Measurements from ENCODE around the gene OR2A5.
"Not testable (repeated sequence)": the region's sequence is repeated elsewhere in the genome, so short reads cannot be mapped to it uniquely, and the experiment has no call there.

OR2A5 gene, protein sequence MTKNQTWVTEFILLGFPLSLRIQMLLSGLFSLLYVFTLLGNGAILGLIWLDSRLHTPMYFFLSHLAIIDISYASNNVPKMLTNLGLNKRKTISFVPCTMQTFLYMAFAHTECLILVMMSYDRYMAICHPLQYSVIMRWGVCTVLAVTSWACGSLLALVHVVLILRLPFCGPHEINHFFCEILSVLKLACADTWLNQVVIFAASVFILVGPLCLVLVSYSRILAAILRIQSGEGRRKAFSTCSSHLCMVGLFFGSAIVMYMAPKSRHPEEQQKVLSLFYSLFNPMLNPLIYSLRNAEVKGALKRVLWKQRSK

DNA sequence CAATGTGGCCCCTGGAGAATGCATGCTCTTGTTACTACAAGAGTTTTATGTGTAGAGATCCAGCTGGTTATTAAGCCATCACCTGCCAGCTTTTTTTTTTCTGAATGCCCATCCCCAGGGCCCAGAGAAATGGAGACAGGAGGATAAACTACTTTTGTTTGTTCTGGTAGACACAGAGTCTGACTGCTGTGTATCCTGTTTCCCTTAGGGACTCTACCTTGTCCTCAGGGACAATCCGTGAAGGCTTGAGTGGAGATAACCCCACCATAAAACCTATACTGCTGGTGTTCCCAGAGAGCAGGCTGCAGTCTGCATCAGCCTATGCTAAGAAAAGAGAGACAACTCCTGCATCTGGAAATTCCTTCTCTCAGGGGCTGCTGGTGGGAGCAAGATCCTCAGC, at the start of gene OR2A5:
Gene OR2A5, plus strand, starts transcription at position 301 of the 400 bp plus-strand sequence. CDS start 1,454 bp downstream, outside the sequence.
- DNase-seq: no peak

DNA sequence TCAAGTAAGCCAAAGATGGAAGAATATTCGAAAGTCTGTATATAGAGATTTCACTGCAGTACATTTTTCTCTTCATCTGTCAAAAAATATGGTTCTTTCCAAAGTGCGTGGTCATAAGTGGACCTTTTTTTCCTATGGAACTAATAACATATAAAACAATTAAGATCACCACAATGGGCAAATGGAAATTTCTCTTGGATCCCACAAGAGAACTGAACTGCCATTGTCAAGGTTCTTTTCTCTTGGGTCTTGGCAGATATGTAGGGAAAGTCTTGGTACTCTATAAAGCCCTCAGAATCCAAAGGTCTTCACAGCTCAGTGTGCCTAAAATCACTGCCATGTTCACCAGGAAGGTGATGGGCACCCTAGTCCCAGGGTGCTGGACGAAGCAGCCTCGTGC, 48.7 kb upstream of the OR2A5 start, which contains the start of gene OR6B1:
Gene OR6B1, plus strand, starts transcription at position 301 of the 400 bp plus-strand sequence. CDS start 3,677 bp downstream, outside the sequence.
- no peak for DNase-seq

DNA sequence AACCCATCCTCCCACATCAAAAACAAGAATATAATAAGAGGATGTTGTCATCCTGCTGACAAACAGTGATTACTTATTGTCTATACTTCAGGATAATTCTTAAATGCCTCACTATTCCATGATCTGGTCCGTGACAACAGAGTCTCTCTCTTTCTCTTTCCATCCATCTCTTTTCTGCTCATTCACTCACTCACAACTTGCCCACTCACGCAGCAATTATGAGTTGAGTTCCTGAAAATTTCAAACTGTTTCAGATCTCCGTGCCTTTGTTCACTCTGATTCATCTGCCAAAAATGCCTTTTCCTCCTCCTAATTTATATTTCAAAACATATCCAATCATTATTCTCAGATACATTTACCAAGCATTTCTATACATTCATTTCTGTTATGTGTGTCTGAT, 47.2 kb upstream of the OR2A5 start:
- no peak for DNase-seq

GRCh38 chr7:144004703-144005102, 44.0 kb upstream of the OR2A5 start:
- DNase-seq: no peak

GRCh38 chr7:144006029-144006691, 42.6 kb upstream of the OR2A5 start:
- DNase-seq: no peak

- DNase-seq: no peak
Measured at GRCh38 chr7:144006692-144007042, 42.1 kb upstream of the OR2A5 start.

DNA sequence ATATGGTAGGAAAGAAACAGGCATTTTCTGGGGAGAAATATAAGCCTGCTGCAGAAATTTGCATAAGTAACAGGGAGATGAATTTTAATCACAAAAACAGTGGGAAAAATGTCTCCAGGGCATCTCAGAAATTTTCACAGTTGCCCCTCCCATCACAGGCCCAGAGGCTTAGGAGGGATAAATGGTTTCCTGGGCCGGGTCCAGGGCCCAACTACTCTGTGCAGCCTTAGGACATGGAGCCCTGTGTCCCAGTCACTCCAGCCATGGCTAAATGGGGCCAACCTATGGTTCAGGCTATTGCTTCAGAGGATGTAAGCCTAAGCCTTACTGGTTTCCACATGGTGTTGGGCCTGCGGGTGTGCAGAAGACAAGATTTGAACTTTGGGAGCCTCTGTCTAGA, 39.4 kb upstream of the OR2A5 start:
- DNase-seq: no peak

GRCh38 chr7:144010061-144010460, 38.7 kb upstream of the OR2A5 start:
- not testable (repeated sequence) for DNase-seq

- DNase-seq: not testable (repeated sequence)
Measured at GRCh38 chr7:144010821-144011220, 37.9 kb upstream of the OR2A5 start.

GRCh38 chr7:144011458-144012230, 37.1 kb upstream of the OR2A5 start:
- DNase-seq: no peak

DNA sequence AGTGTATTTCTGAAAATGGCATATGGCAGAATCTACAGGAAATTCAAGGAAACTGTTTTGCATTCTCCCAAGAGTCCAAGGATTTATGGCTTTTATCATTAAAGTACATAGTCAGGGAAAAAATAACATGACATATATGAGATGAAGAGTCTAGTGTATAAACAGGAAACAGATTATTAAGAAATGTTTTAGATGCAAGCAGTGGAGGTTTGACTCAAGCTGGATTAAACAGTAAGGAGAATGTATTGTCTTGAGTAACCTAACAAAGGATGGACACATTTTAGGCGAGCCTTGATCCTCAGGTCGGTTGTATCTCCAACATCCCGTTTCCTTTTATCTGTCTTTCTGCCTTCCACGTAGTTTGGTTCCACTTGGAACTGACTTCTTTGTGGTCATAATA, 30.7 kb upstream of the OR2A5 start:
- no peak for DNase-seq

DNA sequence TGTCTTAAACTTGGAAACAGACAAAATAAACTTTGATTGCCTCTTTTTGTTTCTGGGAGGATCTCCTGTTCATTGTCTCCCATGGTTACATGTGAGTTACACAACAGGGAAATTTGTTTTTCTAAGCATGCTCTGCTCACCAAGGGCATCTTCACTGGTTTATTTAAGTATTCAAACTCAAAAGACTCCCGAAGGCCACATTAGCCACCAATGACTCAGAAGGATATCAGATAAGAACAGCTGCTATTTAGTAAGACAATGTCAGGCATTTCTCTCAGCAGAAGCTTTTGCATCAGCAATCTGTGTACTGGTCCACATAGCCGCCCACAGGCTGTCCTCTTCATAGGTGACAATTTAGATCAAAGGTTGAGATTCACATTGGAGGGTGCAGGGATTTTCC, 29.3 kb upstream of the OR2A5 start:
- no peak for DNase-seq

GRCh38 chr7:144020340-144020739, 28.4 kb upstream of the OR2A5 start:
- no peak for DNase-seq

DNA sequence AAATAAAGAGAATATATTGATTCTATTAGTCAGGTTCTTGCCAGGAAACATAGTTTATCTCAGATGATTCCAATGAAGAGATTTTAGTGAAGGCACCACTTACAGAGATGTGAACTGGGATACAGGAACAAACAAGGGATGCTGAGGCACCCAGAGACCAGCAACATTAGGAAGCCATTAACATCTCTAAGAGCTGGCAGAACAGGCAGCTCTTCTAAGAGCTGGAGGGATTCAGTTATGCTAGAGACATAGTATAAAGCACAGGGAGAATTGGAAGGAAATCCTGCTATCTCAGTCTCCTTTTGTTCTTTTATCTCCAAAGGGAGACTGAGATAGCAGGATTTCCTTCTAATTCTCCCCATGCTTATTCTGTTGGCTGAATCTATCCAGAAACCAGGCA, 26.6 kb upstream of the OR2A5 start:
- no peak for DNase-seq

GRCh38 chr7:144023171-144023827, 25.4 kb upstream of the OR2A5 start:
- DNase-seq: no peak

DNA sequence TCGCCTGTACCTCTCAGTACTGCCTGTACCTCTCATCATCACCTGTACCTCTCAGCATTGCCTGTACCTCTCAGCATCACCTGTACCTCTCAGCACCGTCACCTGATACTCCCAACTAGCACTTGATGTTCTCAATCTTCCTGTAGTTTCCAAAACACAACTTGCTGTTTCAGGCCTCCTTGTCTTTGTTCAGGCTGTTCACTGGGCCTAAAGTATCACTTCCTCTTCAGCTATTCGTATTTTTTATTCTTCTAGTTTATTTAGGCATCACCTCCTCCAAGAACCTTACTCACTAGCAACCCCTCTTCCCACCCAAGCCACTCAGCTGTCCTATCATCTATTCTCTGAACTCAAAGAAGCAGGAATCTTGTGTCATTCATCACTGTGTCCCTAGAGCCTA, 24.5 kb upstream of the OR2A5 start:
- DNase-seq: no peak

DNA sequence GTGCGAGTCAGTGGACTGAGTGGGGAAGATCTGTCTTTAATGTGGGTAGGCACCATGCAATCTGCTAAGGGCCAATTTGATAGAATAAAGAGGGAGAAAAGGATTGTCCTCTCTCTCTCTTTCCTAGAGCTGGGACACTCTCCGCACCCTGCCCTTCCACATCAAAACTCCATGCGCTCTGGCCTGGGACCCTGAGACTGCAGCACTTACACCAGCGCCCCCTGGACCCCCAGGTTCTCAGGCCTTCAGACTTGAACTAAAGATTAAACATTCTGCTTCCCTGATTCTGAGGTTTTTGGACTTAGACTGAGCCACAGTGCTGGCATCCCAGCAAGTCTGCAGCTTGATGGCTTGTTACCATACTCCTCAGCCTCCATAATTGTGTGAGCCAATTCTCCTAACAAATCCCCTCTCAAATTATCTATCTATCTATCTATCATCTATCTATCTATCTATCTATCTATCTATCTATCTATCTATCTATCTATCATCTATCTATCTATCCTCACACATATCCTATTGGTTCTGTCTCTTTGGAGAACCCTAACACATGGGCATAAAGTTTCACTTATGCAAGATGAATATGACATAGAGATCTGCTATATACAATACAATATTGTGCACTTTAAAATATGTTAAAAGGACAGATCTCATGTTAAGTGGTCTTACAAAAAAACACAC, 22.4 kb upstream of the OR2A5 start:
- no peak for DNase-seq

DNA sequence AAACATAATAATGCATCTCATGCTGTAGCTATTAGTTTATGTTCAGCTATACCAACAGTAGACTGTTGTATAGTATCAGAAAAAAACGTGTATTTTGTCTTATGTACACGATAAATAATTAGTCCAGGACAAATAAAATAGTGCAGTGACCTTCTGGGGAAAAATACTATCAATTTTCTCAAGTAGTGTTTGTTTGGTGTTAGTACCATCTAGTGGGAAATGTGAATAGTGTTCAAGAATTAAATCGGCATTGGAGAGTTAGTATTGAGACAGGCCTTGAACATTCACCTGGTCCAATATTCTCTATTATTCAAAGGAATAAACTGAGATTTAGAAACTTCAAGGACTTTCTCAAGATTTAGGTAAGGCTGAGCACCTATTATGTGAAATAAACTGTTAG, 21.7 kb upstream of the OR2A5 start:
- no peak for DNase-seq

- DNase-seq: no peak
Measured at GRCh38 chr7:144027974-144028373, 20.8 kb upstream of the OR2A5 start.

GRCh38 chr7:144028547-144028946, 20.2 kb upstream of the OR2A5 start:
- DNase-seq: no peak

- no peak for DNase-seq
Measured at GRCh38 chr7:144032516-144032915, 16.2 kb upstream of the OR2A5 start.

GRCh38 chr7:144032985-144033709, 15.6 kb upstream of the OR2A5 start:
- no peak for DNase-seq
